ENCODE results near the gene LMNB1. TPM values are rescaled to one million over a fixed set of nuclear protein-coding genes. Genes with fewer than 3 reads are reported as not detected.
"Not testable (repeated sequence)": the region's sequence is repeated elsewhere in the genome, so short reads cannot be mapped to it uniquely, and the experiment has no call there.

Gene LMNB1
- polyA plus RNA-seq, 5 donors: 78.4 to 145 (median 93.5) TPM

DNA sequence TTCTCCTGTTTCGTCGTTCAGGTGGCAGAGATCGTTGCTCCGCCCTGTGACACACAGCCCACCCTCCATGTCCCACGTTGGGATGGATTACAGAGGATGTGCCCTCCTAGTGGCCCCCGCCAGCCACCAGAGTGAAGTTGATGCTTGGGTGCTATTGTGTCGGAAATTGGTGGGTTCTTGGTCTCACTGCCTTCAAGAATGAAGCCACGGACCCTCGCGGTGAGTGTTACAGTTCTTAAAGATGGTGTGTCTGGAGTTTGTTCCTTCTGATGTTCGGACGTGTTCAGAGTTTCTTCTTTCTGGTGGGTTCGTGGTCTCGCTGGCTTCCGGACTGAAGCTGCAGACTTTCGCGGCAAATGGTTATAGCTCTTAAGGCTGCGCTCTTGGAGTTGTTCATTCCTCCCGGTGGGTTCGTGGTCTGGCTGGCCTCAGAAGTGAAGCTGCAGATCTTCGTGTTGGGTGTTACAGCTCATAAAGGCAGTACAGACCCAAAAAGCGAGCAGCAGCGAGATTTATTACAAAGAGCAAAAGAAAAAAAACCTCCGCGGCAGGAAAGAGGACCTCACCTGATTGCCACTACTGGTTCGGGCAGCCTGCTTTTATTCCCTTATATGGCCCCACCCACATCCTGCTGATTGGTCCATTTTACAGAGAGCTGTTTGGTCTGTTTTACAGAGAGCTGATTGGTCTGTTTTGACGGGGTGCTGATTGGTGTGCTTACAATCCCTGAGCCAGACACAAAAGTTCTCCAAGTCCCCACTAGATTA lies 76.8 kb downstream of the LMNB1 start:
- DNase-seq: not testable (repeated sequence)

DNA sequence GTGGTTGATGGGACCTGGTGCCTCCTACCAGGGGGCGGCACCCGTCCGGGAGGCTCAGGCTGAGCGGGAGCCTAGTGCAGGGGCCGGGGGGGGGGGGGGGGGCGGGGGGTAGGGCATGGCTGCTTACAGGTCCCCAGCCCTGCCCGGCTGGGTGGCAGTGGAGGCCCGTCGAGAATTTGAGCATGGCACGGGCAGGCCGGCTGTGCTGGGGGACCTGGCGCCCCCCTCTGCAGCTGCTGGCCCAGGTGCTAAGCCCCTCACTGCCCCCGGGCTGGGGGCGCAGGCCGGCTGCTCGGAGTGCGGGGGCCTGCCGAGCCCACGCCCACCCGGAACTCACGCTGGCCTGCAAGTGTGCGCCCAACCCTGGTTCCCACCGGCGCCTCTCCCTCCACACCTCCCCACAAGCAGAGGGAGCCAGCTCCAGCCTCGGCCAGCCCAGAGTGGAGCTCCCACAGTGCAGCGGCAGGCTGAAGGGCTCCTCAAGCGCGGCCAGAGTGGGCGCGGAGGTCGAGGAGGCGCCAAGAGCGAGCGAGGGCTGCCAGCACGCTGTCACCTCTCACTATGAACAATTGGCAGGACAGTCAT lies 77.7 kb downstream of the LMNB1 start:
- no peak for DNase-seq

DNA sequence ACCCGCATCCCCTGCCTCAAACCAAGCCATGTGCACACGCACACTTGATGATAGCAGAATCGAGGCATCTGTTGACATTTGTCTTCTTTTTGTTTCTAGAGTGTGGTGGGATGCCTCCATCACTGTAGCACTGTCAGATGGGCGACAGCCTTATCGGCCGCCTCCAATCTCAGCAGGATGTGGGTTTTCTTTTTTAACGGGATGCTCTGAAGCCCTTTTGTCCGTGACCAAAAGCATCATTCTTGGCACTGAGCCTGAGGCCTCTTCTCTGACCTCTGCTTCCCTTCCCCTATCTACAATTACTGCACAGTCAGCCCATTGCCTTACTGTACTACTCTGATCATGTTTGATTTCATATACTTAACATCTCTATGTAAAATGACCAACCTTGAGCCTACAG lies 78.3 kb downstream of the LMNB1 start:
- no peak for DNase-seq

DNA sequence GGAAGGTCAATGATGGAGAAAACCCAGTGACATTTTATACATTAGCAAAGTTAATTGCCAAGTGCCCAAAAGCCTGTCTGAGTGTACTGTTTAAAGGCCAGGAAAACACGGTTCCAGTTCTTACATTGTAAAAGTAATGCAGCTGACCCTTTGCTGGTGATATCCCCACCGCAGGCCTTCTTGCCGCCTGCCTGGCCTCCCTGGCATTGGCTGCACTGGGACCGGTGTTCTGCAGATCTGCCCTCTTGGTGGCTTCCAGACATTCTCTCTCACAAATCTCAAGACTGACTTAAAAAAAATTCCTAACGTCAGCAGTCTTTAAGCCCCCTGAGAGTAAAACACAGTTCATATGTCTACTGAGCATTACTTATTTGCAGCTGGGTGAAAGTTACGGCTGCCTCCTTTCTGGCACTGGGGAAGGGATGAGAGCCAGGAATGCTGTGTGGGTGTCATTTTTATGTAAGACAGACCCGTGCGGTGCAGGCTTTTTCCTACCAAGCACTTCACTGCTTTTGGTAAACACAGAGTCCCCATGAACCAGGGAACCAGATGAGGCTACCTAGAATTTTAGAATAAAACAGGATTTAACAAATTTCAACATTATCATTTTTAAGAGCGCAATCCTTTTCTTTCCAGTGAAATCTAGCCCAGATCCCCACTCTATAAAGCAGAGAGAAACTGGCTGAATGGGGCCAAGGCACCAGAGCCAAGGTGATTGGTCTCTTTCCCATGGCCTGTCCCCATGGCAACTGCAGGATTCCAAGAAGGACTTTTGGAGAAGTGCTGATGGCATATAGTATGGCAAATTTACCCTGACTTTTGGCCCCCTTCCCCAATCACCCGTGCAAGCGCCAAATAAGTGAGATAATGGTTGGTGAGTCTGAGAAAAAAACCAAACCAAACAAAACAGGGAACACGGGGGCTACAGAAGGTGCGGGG lies 80.8 kb downstream of the LMNB1 start:
- no peak for DNase-seq

DNA sequence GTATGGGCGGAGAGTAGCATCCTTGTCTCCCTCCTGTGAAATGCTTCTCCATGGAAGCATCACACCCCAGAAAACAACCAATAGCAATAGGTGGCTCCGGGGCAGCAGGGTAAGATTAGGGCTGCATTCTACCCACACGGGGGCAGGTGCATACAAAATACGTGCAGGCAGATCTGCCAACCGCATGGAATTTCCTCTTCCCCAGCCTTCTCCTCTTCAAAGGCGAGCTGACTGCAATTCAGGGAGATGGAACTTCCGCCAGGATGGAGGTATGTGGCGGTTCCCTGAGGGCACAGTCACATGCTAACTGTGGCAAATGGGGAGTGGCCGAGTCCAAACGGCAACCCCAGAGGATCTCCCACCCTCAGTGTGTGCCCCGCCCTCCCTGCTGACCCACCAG lies 81.5 kb downstream of the LMNB1 start:
- no peak for DNase-seq

DNA sequence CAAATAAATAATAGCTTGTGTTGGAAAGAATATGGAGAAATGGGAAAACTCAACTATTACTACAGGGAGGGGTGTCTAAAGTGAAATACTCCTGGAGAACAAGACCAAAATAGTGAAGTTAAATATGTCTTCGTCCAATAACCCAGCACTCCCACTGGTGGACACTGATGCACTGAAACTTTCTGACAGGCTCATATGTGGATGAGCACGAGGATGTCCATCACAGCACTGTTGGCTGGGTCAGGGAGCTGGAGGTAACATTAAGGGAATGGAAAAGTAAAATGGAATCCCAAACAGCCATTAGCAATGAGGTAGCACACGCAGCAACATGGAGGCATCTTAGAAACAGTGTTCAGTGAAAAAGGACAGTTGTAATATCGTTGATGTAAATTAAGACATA lies 86.5 kb downstream of the LMNB1 start:
- no peak for DNase-seq

DNA sequence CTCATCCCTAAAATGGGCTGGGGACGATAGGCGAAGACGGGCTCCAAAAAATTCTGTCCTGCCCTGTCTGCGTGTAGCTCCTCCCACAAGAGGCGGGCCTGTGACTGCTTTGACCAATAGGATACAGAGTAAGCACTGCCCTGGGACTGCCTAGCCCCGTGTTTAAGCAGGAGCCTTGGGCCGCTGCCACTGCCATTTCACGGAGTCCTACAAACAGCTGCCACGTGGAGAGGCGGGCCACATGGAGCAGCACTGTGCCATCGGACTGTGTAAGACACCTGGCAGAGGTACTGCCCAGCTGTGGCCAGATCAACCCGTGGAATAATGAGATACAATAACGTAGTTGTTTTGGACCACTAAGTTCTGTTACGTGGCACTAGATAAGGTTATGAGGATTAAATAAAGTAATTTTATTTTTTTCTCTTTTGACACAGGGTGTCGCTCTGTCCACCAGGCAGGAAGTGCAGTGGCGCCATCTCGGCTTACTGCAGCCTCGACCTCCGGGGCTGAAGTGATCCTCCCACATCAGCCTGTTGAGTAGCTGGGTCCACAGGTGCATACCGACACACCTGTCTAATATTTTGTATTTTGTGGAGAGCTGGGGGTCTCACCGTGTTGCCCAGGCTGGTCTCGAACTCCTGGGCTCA lies 87.2 kb downstream of the LMNB1 start:
- no peak for DNase-seq

DNA sequence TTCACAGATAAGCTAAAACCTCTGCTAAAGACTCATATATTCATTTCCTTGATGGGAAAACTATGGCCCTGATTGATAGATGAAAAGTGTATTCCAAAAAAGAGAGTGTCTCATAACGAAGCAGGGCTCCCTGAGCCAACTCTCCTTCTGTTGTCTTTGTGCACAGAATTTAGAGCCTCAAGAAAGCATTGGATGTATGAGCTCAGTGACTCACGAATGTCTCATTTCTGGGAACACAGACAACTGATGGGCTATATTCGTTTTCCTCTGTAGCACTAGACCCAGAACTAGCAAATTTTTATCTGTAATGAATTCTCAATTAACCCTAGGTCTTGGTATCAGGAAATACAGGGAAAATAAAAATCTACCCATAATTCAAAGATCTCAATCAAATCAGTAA lies 88.4 kb downstream of the LMNB1 start:
- DNase-seq: no peak

DNA sequence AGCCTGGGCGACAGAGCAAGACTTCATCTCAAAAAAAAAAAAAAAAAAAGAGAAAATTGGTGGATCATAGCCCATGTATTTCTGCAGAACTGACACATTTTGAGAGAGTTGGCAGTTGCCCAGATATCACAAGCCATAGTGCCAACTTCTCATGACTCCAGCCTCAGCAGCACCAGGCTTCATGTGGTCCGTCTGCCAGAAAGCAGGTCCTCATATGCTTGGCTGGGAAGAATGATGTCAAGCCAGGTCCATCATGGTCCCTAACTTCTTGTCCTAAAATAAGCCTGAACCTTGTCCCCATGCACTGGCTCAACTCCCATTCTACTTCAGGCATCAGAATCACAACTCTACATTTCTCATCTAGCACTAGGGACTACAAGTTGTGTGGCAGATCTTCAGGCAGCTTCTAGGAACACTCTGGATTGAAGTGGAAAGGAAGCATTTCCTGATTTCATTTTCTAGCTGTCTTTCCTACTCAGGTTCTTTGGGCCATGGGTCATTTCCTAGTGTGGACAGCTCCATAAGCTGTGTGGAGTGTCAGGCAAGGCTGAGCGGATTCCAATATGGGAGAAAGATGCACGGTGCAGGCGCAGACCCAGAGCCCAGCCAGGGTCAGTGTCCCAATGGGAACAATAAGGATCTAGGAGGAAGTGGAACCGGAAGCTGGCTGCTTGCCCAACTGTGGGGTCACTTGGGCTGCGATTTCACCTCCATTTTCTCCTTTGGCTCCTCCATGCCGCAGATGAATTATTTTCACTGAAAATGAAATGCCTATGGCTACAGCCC lies 90.1 kb downstream of the LMNB1 start:
- DNase-seq: no peak

DNA sequence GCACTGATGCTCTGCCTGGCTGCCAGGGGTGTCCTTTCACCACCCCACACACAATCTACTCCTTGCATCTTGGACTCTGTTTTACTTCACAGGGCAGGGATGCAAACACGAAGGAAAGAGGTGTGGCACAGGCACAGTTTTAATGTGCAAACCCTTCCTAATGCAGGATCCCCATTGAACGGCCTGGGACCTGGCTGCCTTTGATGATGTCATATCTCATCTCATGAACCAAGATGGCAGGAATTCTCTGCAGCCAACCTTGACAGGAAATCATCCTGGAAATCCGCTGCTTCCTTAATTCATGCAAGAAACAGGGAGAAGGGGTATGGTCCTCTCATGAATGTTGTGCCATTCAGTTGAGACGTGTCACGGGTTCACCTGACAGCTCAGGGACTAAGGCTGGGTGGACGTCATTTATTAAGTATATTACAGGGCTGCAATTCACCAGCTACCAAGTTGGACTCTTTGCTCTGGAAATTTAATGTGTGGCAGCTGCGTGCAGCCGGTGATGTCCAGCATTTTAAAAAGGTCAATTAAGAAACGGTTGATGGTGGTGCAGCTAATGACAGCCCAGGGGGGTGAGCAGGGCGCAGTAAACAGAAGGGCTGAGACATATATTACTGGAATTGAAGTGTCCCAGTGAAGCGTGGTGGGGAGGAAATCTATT lies 91.5 kb downstream of the LMNB1 start:
- no peak for DNase-seq

DNA sequence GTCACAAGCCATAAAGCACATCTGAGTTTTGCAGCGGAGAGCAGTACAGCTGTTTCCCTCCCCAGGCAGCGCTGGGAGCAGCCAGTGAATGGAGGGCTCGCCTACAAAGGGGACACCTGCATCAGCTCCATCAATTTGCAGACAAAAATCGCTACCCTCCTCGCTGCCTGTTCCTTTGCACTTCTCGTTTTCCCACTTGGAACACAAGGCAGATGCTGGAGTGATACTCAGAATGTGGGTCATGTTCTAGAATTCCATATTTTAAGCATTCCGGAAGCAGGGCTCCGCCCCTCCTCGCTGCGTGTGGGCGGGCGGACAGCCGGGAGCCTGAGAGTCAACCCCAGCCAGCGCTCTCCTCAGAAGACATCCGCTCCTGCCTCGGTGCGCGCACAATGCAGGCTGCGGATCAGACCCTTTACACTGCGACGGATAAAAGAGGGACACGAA lies 92.1 kb downstream of the LMNB1 start:
- DNase-seq: no peak

DNA sequence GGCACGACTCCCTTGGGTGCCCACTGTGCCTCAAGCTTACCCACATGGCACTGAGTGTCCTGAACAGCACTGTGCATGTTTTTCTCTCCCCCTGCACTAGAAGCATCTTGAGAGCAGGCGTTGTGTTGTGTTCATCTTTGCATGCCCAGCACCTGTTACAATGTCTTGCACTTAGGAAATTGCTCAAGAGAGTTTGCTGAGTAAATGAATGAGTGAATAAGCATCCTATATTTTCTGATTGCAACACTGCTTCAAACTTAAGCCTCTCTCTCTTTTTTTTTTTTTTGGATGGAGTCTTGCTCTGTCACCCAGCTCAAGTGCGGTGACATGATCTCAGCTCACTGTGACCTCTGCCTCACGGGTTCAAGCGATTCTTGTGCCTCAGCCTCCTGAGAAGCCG lies 94.5 kb downstream of the LMNB1 start:
- DNase-seq: no peak

DNA sequence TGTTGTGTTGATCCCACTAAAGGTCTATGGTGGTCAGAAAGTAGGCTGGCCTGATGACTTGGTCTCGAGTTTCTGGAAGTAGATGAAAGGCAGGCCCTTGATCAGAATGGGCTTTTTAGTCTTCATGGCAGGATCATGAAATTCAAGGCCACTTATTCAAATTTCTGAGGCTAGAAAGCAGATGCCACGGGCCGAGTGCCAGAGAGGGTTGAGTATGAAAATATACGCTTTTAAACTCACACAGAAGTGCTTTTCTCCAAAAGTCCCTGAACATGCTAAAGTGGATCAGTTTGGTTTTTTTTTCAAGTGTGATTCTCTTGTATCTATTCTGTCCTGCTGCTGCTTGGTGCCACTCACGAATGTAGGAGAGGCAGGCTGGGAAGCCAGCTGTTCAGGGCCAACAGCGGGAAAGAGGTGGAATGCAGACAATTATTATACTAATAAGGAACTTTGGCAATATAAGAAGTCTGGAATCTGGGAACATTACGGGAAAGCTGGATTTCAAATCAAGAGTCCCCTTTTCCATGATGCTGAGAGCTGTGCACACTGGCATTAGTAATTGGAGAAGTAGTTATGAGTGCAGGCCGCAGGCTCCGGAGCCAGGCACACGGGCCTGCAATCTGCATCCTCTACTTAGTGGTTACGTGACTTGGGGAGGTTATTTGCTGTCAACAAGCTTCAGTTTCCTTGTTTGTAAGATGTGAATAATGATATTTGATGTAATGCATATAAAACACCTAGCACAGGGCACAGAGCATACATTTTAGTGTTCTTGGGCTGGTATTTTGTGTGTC lies 95.8 kb downstream of the LMNB1 start:
- DNase-seq: no peak

DNA sequence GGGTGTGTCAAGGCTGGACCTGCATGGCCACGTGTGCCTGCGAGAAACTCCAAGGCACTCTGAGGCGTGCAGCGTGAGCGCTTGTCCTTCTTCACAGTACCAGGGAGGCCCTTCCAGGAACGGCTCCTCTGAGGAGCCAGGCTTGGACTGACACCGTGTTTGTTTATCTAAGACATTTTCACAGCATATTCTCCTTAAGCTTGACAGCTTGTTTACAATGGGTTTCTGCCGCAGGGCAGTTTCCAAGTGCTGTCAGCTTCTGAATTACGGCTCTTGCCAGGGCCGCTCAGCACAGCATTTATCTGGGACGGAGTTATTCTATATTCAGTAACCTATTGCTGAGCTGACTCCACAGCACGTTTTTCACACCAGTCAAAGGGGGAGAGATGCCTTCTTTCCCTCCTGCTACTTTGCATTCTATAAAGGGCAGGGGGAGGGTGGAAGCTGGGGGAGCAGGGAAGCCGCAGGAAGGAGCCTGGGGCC lies 98.4 kb downstream of the LMNB1 start:
- peak; percentile 45 to 49 for DNase-seq

DNA sequence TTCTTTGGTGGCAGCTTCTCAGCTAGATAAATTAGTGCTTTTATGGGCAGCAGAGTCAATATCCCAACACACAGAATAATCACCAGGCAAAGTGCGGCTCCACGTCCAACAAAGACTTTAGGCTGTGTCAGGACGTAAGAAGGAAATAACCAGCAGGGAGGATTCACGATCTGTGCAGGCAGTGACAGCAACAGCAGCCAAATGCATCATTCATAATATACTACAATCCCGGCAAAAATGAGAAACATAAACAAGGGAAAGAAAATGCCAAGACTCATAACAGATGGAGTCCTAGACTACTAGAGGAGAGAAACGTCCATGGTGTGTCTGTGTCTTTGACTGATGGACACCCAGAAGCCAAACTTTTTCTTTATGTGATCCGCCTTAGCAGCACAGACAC lies 100.7 kb downstream of the LMNB1 start:
- DNase-seq: no peak

DNA sequence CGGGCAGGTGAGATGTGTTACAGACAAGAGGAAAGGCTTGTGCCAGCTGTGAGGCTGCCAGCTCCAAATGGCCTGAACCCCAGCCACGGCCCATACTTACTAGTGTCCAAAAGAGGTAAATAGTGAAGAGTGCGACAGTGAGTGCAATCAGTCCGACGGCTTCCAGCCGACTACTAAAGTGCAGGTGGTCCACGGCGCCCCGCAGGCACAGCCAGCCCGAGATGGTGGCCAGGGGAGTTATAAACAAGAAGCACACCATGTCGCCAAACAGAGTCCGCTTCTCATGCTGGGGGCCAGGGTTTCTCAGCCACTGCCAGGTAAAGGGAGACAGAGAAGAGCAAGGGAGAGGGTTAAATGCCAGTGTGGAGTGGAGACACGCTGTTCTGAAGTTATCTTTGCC lies 101.1 kb downstream of the LMNB1 start:
- DNase-seq: no peak

DNA sequence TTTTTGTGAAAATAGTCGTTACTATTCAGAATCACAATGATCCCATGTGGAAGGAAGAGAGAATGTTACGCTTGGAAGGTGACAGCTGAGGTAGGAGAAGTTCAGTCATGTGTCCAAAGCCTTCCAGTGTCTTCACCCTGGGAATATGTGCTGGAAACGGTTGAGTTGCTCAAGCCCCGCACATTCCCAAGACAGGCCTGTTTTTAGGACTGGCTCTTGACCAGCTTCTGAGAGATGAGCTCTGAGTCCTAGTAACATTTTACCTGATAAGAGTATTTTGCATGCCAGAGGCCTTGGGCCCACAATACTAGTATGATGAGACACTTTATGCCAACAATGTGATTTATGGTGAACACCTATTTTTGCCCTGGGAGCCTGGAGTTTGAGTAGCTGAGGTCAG lies 101.7 kb downstream of the LMNB1 start:
- no peak for DNase-seq

DNA sequence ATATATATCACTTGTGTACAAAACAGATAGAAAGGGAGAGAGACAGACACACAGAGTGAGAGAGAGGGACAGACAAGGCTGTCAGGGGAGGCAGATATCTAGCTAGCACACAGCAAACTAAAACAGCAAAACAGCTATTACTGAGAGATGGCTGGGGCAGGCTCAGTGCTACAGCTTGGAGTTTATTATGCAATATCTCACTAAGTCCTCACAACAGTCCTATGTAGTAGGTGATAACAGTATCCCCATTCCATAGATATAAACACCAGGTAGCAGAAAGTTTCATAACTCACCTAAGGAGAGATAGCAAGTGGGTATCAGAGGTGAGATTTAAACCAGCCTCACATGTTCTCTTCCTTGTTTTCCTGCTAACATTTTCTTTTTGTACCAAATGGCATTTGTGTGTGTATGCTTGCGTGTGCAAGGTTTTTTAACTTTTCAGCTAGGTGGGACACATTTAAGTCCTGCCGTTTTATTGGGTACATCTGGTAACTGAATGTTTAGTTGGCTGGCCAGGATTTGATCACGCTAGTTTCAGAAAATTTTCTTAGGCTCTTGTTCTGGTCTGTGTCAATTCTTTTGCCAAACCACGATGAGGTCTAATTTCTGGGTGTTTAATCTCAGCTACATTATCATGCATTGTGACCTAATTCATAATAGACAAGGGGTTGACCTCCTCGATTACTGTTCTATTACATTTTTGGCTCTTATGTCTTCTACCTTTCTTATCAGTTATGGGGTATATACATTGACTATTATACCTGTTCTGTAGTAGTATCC lies 105.1 kb downstream of the LMNB1 start:
- DNase-seq: no peak

Data from right lung (tissue), 5 donors.